ENCODE data around the gene GOLM1.
"Not testable (repeated sequence)": the region's sequence is repeated elsewhere in the genome, so short reads cannot be mapped to it uniquely, and the experiment has no call there.

GOLM1 gene

GRCh38 chr9:86048018-86048742 is 51.2 kb downstream of the GOLM1 start:
- H3K4me3 ChIP-seq, H3K27ac ChIP-seq: not testable (repeated sequence)

DNA sequence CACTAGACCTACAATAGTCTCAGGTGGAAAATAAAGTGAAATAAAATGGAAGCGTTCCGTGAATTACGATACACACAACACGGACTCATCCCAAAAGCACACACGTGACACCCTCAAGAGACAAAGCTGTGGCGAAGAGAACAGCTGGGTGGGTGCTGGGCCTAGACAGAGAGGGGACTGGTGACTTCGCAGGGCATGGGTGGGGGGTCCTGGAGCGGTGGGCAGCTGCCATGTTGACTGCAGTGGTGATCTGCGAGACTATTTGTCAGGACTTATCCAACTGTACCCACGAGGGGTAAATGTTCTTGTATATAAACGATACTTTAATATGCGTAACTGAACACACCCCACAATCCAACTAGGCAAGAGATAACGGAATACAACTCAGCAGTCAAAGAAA is 52.0 kb downstream of the GOLM1 start:
- H3K4me3 ChIP-seq = no peak overlapping the region

DNA sequence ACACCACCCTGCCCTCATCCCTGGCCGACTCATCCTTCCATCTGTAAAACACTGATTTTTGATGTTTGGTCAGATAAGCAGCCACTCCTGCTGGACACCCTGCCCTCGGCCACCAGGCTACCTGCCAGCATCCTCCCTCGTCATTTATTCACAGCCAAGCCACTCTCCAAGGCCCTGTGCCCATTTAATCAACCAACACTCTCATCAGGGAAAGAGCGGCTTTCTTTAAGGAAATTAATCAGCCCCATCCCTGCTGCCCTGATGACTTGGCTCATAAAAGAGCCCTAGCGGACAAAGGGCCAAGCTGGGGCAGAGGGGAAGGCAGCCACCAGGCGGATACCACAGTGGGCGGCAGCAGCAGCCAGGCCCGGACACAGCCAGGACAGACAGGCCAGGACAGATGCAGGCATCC is 52.4 kb downstream of the GOLM1 start:
- Histone ChIP-seq H3K27ac (no peak overlapping the region), H3K4me3 (no peak overlapping the region)

More for the DNA sequence above, 52.0 kb downstream of the GOLM1 start:
- H3K27ac ChIP-seq = no peak overlapping the region

DNA sequence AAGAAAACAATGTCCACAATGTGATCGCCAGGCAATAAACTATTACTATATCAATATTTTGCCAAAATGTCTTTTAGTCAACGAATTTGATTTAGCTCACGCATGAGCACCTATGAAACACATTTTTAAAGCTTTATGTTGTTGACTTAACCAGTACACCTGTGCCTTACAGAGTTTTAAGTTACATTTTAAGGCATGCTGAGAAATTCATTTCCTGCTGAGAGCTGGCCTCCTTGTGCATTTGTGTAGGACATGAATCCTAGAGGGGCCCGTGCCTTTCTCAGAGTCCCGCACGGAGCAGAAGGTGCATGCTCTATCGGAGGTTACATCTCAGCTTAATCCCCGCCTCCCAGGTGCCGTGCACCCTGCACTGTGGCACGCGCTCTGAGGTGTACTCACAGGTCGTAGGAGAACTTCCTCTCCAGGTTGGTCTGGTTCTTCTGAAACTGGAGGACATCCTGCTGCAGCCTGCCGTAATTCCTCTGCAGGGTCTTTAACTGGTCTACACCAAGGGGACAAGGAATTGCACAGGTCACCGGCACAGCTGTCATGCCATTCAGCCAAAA is 53.2 kb downstream of the GOLM1 start:
- H3K27ac ChIP-seq = no peak overlapping the region
- no peak overlapping the region for H3K4me3 ChIP-seq

DNA sequence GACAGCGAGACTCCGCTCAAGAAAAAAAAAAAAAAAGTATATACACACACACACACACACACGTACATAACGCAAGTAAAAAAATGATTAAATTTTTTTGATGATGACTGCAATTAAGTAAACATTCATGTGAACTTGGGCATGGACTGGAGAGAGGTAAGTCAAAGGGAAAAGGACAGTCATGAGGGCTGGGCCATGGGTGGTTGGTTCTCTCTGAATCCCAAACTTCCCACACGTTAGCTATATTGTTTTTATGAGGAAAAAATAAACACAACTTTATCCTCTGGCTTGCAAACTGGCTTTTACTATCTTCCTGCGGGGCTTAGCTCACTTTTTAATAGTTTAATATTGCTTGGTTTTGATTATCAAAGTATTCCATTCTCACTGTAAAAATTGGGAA is 53.7 kb downstream of the GOLM1 start:
- Histone ChIP-seq H3K27ac (no peak overlapping the region), H3K4me3 (no peak overlapping the region)

DNA sequence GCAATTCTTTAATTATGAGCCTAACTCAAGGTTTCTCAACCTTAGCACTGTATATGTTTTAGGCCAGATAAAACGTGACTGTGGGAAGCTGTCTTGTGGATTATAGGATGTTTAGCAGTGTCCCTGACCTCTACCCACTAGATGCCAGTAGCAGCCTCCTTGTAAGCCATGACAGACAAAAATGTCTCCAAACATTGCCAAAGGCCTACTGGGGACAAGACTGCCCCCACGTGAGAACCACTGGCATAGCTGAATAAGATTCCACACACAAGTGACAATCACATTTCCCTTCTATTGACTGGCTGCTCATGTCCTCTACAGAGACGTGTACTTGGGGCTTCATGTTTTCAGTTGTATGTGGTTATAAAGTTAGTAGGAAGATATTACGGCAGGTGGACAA is 55.4 kb downstream of the GOLM1 start:
- H3K4me3 ChIP-seq = no peak overlapping the region

GRCh38 chr9:86043586-86043985 is 55.8 kb downstream of the GOLM1 start:
- H3K27ac ChIP-seq = no peak overlapping the region

More for the DNA sequence above, 55.4 kb downstream of the GOLM1 start:
- H3K27ac ChIP-seq = no peak overlapping the region

DNA sequence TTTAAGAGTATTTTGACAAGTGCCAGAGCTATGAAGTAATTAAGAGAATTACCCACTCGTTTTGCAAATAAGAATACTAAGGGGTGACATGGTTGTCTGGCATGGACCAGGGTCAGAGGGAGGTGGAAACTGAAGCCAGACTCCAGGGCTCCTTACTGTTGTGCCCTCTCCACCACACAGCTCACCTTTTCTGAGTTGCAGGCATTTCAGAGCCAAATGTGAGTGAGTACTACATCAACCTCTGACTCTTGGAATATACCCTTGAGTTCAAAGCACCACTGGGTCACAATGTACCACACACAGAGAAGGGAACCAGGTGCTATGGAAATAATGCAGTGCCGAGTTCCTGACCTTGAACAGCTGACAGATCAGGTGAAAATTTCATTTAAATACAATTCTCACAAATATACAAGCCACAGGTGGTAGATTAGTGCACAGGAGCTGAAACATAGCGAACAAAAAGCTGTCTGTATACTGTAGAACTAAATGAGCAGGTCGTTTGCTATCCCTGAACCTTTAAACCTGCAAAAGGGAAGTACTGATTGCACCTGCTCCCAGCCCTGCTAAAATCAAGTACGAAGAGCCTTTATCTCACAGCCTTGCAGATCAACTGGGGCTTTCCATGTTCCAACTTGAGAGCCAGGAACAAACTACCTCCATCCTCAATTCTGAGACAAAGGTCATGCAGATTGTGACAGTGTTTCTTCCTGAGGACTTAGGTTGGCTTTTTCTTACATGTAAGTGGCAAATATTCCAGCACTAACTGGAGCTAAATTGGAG is 57.0 kb downstream of the GOLM1 start:
- H3K4me3 ChIP-seq = no peak overlapping the region
- H3K27ac ChIP-seq = no peak overlapping the region

More at GRCh38 chr9:86043586-86043985, 55.8 kb downstream of the GOLM1 start:
- no peak overlapping the region for H3K4me3 ChIP-seq

GRCh38 chr9:86041311-86041741 is 58.0 kb downstream of the GOLM1 start:
- H3K4me3 ChIP-seq = no peak overlapping the region
- peak overlapping the region in 2 of 21 experiments; percentile 8 to 13 for H3K27ac ChIP-seq

DNA sequence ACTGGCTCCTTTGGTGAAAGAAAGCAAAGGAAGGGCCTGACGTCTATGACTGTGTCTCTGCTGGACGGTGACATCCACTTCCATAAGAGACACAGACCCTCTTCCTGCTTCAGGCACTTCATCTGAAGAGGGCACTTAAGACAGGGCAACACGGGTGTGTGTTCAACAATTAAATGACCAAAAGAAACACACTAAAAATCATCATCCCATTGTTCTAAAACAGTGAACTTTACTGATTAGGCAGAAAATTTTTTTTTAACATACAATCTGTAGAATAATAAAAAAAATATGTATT is 58.5 kb downstream of the GOLM1 start:
- peak overlapping the region in 3 of 21 experiments; percentile 8 to 30 (median 13) for H3K27ac ChIP-seq

GRCh38 chr9:86039991-86040860 is 59.1 kb downstream of the GOLM1 start:
- peak overlapping the region in 1 of 21 experiments; percentile 30 for H3K27ac ChIP-seq

More for the DNA sequence above, 58.5 kb downstream of the GOLM1 start:
- H3K4me3 ChIP-seq = no peak overlapping the region

DNA sequence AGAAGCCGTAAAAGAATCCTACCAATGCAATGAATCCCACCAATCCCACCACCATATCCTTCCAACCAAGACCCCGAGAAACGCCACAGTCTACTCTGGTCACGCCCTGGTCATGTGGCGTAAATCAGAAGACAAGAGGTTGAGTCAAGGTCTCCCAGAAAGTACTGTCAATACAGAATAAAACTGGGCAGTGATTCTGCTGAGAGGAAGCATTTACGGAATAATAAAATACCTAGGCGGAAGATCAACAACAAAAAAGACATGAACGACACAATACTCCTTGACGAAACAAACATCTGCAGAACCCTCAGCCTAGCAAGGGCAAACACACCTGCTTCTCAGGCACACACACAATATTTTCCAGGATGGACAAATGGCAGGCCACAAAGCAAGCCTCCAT is 62.8 kb downstream of the GOLM1 start:
- Histone ChIP-seq H3K4me3 (no peak overlapping the region), H3K27ac (no peak overlapping the region)

More at GRCh38 chr9:86039991-86040860, 59.1 kb downstream of the GOLM1 start:
- no peak overlapping the region for H3K4me3 ChIP-seq

- no peak overlapping the region for H3K4me3 ChIP-seq
- H3K27ac ChIP-seq = no peak overlapping the region
Measured at GRCh38 chr9:86035827-86036440, 63.4 kb downstream of the GOLM1 start.

DNA sequence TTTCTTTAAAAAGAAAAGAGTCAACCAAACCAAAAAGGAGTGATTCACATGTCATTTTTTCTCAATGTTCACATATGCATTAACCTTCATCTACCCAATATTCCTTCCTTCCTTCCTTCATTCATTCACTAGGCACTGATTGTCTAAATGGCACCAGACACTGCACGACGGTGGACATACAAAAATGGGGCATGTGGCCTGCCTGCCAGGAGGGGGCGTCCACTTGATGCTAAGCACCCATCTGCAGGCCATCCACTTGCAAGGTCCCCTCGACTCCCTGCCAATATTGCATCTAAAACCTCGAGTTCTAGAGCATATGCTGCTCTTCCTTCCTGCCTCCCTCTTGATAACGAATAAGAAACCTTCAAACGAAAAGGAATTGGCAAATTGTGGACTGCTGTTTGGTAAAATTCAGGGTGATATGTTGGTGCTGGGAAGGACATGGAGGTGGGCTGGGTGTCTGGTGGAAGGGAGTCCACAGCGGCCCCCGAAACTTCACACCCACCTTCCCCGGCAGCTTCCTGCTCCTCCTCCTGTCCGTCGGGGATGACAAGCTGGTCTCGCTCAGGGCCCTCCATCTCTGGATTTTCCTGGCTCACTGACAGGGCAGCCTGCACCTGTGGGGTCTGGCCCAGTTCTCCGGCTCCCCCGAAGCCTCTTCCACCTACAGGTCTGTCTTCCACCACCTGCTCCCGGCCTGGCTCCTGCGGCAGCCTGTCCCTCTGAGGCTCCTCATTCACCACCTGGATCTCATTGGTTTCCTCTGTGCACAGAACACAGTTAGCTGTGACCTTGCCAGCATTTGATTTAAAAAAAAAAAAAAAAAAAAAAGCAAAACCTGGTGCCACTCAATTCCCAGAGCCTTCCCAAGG is 64.3 kb downstream of the GOLM1 start:
- no peak overlapping the region for H3K4me3 ChIP-seq

DNA sequence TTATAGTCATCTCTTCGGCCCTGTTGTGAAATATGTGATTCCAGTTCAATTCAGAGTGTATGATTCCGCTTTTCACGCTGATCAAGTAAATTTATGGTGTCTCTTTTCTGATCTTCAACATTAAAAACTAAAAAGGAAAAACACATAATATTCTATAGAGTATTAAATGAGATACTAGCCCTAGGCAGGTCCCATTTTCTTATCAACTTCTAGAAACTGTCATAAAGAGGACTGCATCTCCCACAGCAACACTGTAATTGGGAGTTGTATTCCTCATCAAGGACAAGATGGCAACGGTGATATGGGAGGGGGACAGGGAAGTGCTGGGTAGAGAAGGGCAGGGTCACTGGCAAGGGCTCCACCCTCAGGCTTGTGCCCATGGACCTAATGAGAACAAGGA is 71.6 kb downstream of the GOLM1 start:
- Histone ChIP-seq H3K27ac (no peak overlapping the region), H3K4me3 (no peak overlapping the region)

More for the DNA sequence above, 64.3 kb downstream of the GOLM1 start:
- no peak overlapping the region for H3K27ac ChIP-seq

GRCh38 chr9:86022687-86023266 is 76.6 kb downstream of the GOLM1 start:
- Histone ChIP-seq H3K4me3 (no peak overlapping the region), H3K27ac (peak overlapping the region in 1 of 21 experiments; percentile 49)

DNA sequence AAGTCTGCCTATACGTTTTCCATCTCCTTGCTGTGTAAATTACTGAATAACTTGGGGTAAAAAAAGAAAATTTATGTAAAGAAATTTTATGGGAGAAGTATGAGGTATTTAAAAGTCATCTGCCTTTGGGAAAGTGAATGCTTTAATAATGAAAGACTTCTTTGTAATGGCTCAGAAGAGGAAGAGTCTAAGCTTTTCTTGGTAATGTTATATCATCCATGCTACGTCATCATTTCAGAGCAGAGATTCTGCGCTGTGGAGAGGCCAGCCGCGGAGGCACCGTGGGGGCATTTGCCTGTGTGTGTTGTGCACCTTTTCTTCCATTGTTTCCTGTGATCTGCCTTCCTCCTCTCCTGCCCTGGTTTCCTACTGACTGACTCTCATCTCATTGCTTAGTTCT is 78.2 kb downstream of the GOLM1 start:
- no peak overlapping the region for H3K4me3 ChIP-seq
- peak overlapping the region in 1 of 21 experiments; percentile 6 for H3K27ac ChIP-seq

DNA sequence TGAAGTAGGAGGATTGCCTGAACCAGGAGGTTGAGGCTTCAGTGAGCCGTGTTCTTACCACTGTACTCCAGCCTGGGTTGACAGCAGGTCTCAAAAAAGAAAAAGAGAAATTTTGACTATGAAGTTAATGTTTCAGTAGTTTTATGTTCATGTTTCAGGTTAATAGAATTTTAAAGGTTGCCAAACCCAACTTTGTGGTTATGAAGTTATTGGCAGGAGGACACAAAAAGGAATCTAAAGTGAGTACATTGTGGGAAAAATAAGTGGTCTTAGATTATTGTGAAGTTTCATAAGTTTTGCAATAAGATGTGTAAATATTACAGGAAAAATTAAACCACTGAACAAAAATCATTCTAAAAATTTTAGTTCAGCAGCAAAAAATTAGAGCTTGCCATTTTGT is 78.6 kb downstream of the GOLM1 start:
- no peak overlapping the region for H3K4me3 ChIP-seq
- H3K27ac ChIP-seq = no peak overlapping the region
